GM12873 (cell line): ENCODE data around the gene ANKS1B.

Experiments used
- CTCF ChIP-seq: IDR thresholded peaks from 2 replicates; pipeline ENCODE4 v1.5.1; 2012; ENCODE audit warnings: low read depth, mild to moderate bottlenecking, moderate library complexity, low read length, control low read depth; ENCODE audit not compliant: insufficient read depth; ENCODE audit errors: missing control alignments

The ANKS1B gene

GRCh38 chr12:98738002-98738401, 1246.7 kb downstream of the ANKS1B start:
- no peak for TF ChIP-seq CTCF

- no peak for TF ChIP-seq CTCF
These were observed 1247.4 kb downstream of the ANKS1B start for GRCh38 chr12:98737322-98737712.

- TF ChIP-seq CTCF, result no peak
These were observed 1248.1 kb downstream of the ANKS1B start for GRCh38 chr12:98736352-98737321.

GRCh38 chr12:98735821-98736220, 1248.9 kb downstream of the ANKS1B start:
- TF ChIP-seq CTCF, result no peak

- TF ChIP-seq CTCF, result no peak
These were observed 1250.9 kb downstream of the ANKS1B start for GRCh38 chr12:98733667-98734350.

- TF ChIP-seq CTCF, result no peak
These were observed 1254.3 kb downstream of the ANKS1B start for GRCh38 chr12:98730412-98730811.

- no peak for TF ChIP-seq CTCF
These were observed 1257.5 kb downstream of the ANKS1B start for GRCh38 chr12:98727196-98727595.
